ENCODE data around the gene FXYD2.

FXYD2 gene

GRCh38 chr11:117771841-117772240 is 52.7 kb downstream of the FXYD2 start:
- Histone ChIP-seq H3F3A (ENCODE audit: control insufficient read depth, insufficient read depth) (no peaks in the 10 kb centered on the region), H3K36me3 (ENCODE audit: control insufficient read depth, low read length) (no peaks in the 10 kb centered on the region), H3K79me2 (ENCODE audit: control insufficient read depth, low read length) (no peaks in the 10 kb centered on the region), H3K27me3 (ENCODE audit: control insufficient read depth, low read length) (no peaks in the 10 kb centered on the region), H3K4me3 (ENCODE audit: low read length) (no peak overlapping the region), H3K27ac (ENCODE audit: low read depth, low read length) (no peak overlapping the region), H3K4me1 (ENCODE audit: control insufficient read depth, low read length) (no peaks in the 10 kb centered on the region), H4K20me1 (ENCODE audit: control insufficient read depth, insufficient read depth, low read depth, low read length) (no peaks in the 10 kb centered on the region), H3K4me2 (ENCODE audit: low read length) (no peak overlapping the region), H3K9me2 (replicated peaks; ENCODE audit: control insufficient read depth, low read length) (no peaks in the 10 kb centered on the region), H3K9me3 (ENCODE audit: control insufficient read depth, insufficient read depth, low read length) (no peaks in the 10 kb centered on the region)
- TF ChIP-seq CTCF (IDR thresholded peaks at IDR 0.05; ENCODE audit: low read depth, low read length, poor library complexity, severe bottlenecking) (no peak), EZH2phosphoT487 (IDR thresholded peaks at IDR 0.05; ENCODE audit: borderline replicate concordance, low read length) (no peak)

GRCh38 chr11:117771197-117771596 is 53.3 kb downstream of the FXYD2 start:
- Histone ChIP-seq H3K79me2 (ENCODE audit: control insufficient read depth, low read length) (no peaks in the 10 kb centered on the region), H3F3A (ENCODE audit: control insufficient read depth, insufficient read depth) (no peaks in the 10 kb centered on the region), H3K4me2 (ENCODE audit: low read length) (no peak overlapping the region), H3K4me1 (ENCODE audit: control insufficient read depth, low read length) (no peaks in the 10 kb centered on the region), H3K27me3 (ENCODE audit: control insufficient read depth, low read length) (no peaks in the 10 kb centered on the region), H3K4me3 (ENCODE audit: low read length) (no peak overlapping the region), H3K9me2 (replicated peaks; ENCODE audit: control insufficient read depth, low read length) (no peaks in the 10 kb centered on the region), H3K9me3 (ENCODE audit: control insufficient read depth, insufficient read depth, low read length) (no peaks in the 10 kb centered on the region), H3K27ac (ENCODE audit: low read depth, low read length) (no peak overlapping the region), H4K20me1 (ENCODE audit: control insufficient read depth, insufficient read depth, low read depth, low read length) (no peaks in the 10 kb centered on the region), H3K36me3 (ENCODE audit: control insufficient read depth, low read length) (no peaks in the 10 kb centered on the region)
- no peak for TF ChIP-seq CTCF (IDR thresholded peaks at IDR 0.05; ENCODE audit: low read depth, low read length, poor library complexity, severe bottlenecking)
- TF ChIP-seq EZH2phosphoT487 (IDR thresholded peaks at IDR 0.05; ENCODE audit: borderline replicate concordance, low read length), result no peak

GRCh38 chr11:117770061-117770460 is 54.5 kb downstream of the FXYD2 start:
- no peaks in the 10 kb centered on the region for H3F3A ChIP-seq (ENCODE audit: control insufficient read depth, insufficient read depth)
- H3K27ac ChIP-seq (ENCODE audit: low read depth, low read length), result no peak overlapping the region
- H3K9me3 ChIP-seq (ENCODE audit: control insufficient read depth, insufficient read depth, low read length), result no peaks in the 10 kb centered on the region
- H3K27me3 ChIP-seq (ENCODE audit: control insufficient read depth, low read length), result no peaks in the 10 kb centered on the region
- no peaks in the 10 kb centered on the region for H4K20me1 ChIP-seq (ENCODE audit: control insufficient read depth, insufficient read depth, low read depth, low read length)
- no peaks in the 10 kb centered on the region for H3K36me3 ChIP-seq (ENCODE audit: control insufficient read depth, low read length)
- no peak overlapping the region for H3K4me2 ChIP-seq (ENCODE audit: low read length)
- H3K4me1 ChIP-seq (ENCODE audit: control insufficient read depth, low read length), result no peaks in the 10 kb centered on the region
- no peak for TF ChIP-seq CTCF (IDR thresholded peaks at IDR 0.05; ENCODE audit: low read depth, low read length, poor library complexity, severe bottlenecking)
- TF ChIP-seq EZH2phosphoT487 (IDR thresholded peaks at IDR 0.05; ENCODE audit: borderline replicate concordance, low read length), result no peak
- no peak overlapping the region for H3K4me3 ChIP-seq (ENCODE audit: low read length)
- H3K9me2 ChIP-seq (replicated peaks; ENCODE audit: control insufficient read depth, low read length), result no peaks in the 10 kb centered on the region
- no peaks in the 10 kb centered on the region for H3K79me2 ChIP-seq (ENCODE audit: control insufficient read depth, low read length)
